ENCODE data around the gene CDKN2B-AS1. TPM values are rescaled to one million over a fixed set of nuclear protein-coding genes. Genes with fewer than 3 reads are reported as not detected.

The CDKN2B-AS1 gene
- total RNA-seq, 2 donors from 2014 or later = not detected

GRCh38 chr9:21996858-21997257 is 2.3 kb downstream of the CDKN2B-AS1 start:
- H3K27me3 ChIP-seq = peaks cover 0 to 14% of the 10 kb centered on the region in 2 donors
- DNase-seq (ENCODE audit: low spot score) = no peak
- H3K36me3 ChIP-seq = no peaks in the 10 kb centered on the region
- TF ChIP-seq CTCF (IDR thresholded peaks at IDR 0.05) = no peak
- no peak overlapping the region for H3K27ac ChIP-seq
- H3K9me3 ChIP-seq = no peaks in the 10 kb centered on the region
- H3K4me3 ChIP-seq = no peak overlapping the region
- H3K4me1 ChIP-seq = peaks cover 0 to 18% of the 10 kb centered on the region in 2 donors

- no peak for TF ChIP-seq CTCF (IDR thresholded peaks at IDR 0.05)
- Histone ChIP-seq H3K27me3 (peaks cover 0 to 8% of the 10 kb centered on the region in 2 donors), H3K4me3 (no peak overlapping the region), H3K27ac (no peak overlapping the region), H3K4me1 (peaks cover 0 to 18% of the 10 kb centered on the region in 2 donors), H3K36me3 (no peaks in the 10 kb centered on the region), H3K9me3 (no peaks in the 10 kb centered on the region)
- DNase-seq (ENCODE audit: low spot score) = no peak
Observed at GRCh38 chr9:21997480-21997879, 2.9 kb downstream of the CDKN2B-AS1 start.

DNA sequence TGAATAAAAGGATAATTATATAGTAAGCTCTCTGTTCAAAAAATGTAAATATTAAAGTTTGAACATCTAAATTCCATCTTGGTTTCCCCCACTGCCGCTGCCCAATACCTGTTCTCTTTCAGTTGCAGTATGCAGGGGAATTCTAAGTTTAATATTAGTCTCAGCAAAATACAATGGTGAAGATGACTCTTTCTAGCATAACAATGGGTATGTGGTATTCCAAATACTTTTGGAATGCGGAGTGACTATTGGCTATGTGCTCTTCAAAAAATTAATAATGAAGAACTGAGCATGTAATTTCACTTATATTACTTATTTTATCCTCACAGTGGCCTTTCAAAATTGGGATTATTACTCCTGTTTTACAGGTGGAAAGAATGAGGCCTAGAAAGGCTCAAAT is 3.4 kb downstream of the CDKN2B-AS1 start:
- H3K27ac ChIP-seq = no peak overlapping the region
- H3K36me3 ChIP-seq = no peaks in the 10 kb centered on the region
- TF ChIP-seq CTCF (IDR thresholded peaks at IDR 0.05) = no peak
- peaks cover 0 to 3% of the 10 kb centered on the region in 2 donors for H3K27me3 ChIP-seq
- no peaks in the 10 kb centered on the region for H3K9me3 ChIP-seq
- H3K4me3 ChIP-seq = no peak overlapping the region
- peaks cover 0 to 18% of the 10 kb centered on the region in 2 donors for H3K4me1 ChIP-seq
- DNase-seq (ENCODE audit: low spot score) = no peak

DNA sequence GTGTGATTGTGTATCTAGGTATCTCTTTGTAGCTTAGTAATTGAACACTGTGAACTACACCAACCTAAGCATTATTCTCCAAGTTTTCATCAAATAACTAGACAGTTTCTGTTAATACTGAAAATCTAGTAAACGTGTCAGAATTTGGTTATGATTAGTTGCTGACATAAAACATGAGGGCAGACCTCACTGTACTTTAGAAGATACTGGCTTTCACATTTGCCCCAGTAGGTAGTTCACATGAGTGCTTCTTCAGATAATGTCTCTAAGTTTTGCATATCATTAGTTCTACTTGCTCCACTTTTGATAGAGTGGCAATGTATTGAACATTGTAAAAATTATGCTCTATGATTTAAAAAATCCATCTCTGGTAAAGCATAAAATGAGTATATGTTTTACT is 7.4 kb downstream of the CDKN2B-AS1 start:
- Histone ChIP-seq H3K36me3 (no peaks in the 10 kb centered on the region), H3K4me1 (no peaks in the 10 kb centered on the region), H3K27me3 (peaks cover 0 to 10% of the 10 kb centered on the region in 2 donors), H3K4me3 (no peak overlapping the region), H3K9me3 (no peaks in the 10 kb centered on the region), H3K27ac (no peak overlapping the region)
- DNase-seq (ENCODE audit: low spot score) = no peak
- TF ChIP-seq CTCF (IDR thresholded peaks at IDR 0.05) = no peak

DNA sequence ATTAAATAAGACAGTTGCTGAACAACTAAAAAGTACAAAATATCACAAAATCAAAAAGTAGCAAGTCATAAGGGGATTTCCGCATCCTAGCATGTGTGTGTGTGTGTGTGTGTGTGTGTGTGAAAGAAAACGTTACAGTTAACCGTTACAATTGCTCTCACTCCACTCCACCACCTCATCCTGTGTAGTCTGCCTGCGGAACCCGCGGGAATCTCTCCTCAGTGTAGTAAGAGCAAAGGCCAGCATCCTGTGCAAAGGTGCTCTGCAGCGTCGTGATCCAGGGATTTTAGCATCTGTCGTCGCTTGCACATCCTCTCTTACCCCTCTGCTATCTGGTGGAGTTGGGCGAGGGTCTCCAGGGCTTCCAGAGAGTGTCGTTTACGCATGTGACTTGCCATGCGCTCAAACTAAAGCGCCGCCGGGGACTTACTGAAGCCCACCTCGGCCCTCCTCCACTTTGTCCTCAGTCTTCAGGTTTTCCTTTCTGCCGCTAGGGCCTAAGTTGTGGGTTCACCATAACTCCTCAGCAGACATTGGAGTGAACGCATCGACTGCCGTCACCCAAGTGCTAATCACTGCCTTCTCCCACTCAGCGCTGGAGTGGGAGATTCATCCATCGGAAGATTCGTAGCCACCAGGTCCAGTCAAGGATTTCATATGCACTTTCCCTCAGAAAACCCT is 10.6 kb downstream of the CDKN2B-AS1 start:
- H3K36me3 ChIP-seq = no peaks in the 10 kb centered on the region
- H3K4me3 ChIP-seq = no peak overlapping the region
- H3K9me3 ChIP-seq = no peaks in the 10 kb centered on the region
- peaks cover 0 to 14% of the 10 kb centered on the region in 2 donors for H3K27me3 ChIP-seq
- DNase-seq (ENCODE audit: low spot score) = no peak
- peaks cover 0 to 17% of the 10 kb centered on the region in 2 donors for H3K4me1 ChIP-seq
- no peak for TF ChIP-seq CTCF (IDR thresholded peaks at IDR 0.05)
- no peak overlapping the region for H3K27ac ChIP-seq

Measured in right atrium auricular region (tissue), 2 donors.